Smooth muscle cell (in vitro differentiated cells): ENCODE measurements around the gene AMFR. TPM values are rescaled to one million over a fixed set of nuclear protein-coding genes. Genes with fewer than 3 reads are reported as not detected.

Source experiments
- DNase-seq: peaks from one replicate; lab custom pipeline; 2025; ENCODE audit not compliant: unreplicated experiment; lab: John Stamatoyannopoulos, UW
- H2AFZ ChIP-seq: fragments of 200-600 bp; sonication (generic); 2 replicates; pipeline ENCODE4 v1.6.0; 2016; ENCODE audit warnings: antibody characterized with exemption, low read depth, mild to moderate bottlenecking
- H3F3A ChIP-seq: fragments of 200-600 bp; sonication (generic); 2 replicates; pipeline ENCODE4 v1.6.0; 2017; ENCODE audit warnings: antibody characterized with exemption, low read depth
- H3K27ac ChIP-seq: fragments of 200-600 bp; sonication (generic); 2 replicates; pipeline ENCODE4 v1.5.1; 2016; ENCODE audit warnings: low read depth, mild to moderate bottlenecking
- H3K27me3 ChIP-seq: fragments of 200-600 bp; sonication (generic); 2 replicates; pipeline ENCODE4 v1.6.1; 2016; ENCODE audit warnings: low read depth, mild to moderate bottlenecking
- H3K36me3 ChIP-seq: fragments of 200-600 bp; sonication (generic); 2 replicates; pipeline ENCODE4 v1.5.1; 2016; ENCODE audit warnings: low read depth
- H3K4me1 ChIP-seq: fragments of 200-600 bp; sonication (generic); 2 replicates; pipeline ENCODE4 v1.5.1; 2016; ENCODE audit warnings: low read depth
- H3K4me2 ChIP-seq: fragments of 200-600 bp; sonication (generic); 2 replicates; pipeline ENCODE4 v1.6.0; 2016; ENCODE audit warnings: mild to moderate bottlenecking
- H3K4me3 ChIP-seq: fragments of 200-600 bp; sonication (generic); 2 replicates; pipeline ENCODE4 v1.5.1; 2016; ENCODE audit warnings: mild to moderate bottlenecking
- H3K79me2 ChIP-seq: fragments of 200-600 bp; sonication (generic); 2 replicates; pipeline ENCODE4 v1.6.0; 2016; ENCODE audit warnings: low read depth, mild to moderate bottlenecking
- H3K9ac ChIP-seq: fragments of 200-600 bp; sonication (generic); 2 replicates; pipeline ENCODE4 v1.6.0; 2016; ENCODE audit warnings: low read depth
- H3K9me3 ChIP-seq: fragments of 200-600 bp; sonication (generic); replicated peaks from 2 replicates; pipeline ENCODE4 v1.5.1; 2016; ENCODE audit warnings: low read depth
- H4K20me1 ChIP-seq: fragments of 200-600 bp; sonication (generic); 2 replicates; pipeline ENCODE4 v1.6.0; 2016; ENCODE audit warnings: low read depth
- CTCF ChIP-seq: fragments of 200-600 bp; sonication (generic); IDR thresholded peaks from 2 replicates; pipeline ENCODE4 v1.5.1; 2017; ENCODE audit warnings: borderline replicate concordance, mild to moderate bottlenecking, antibody characterized with exemption; ENCODE audit not compliant: insufficient read depth, poor library complexity, severe bottlenecking
- WGBS: methylation state at CpG from one replicate; pipeline ENCODE4 v1.1.7; 2016; ENCODE audit warnings: low lambda C conversion rate; 5-methylcytosine and 5-hydroxymethylcytosine counted together
- polyA plus RNA-seq: library from polyadenylated mRNA; unstranded; fragments of >200 nt; fragmentation: Nextera tagmentation; extraction: Ambion mirVana; gene quantifications from 2 replicates; pipeline ENCODE4 v1.2.1, GENCODE V29; 2016
- total RNA-seq: library from RNA; depleted of rRNA; stranded (reverse); fragments of >200 nt; gene quantifications from 2 replicates; pipeline ENCODE4 v1.2.3, GENCODE V29; 2014

AMFR gene
- total and polyA plus RNA-seq, 2 experiments from 2014 or later: 45.2 to 76.6 TPM

GRCh38 chr16:56363781-56364565, 61.4 kb downstream of the AMFR start:
- no peak for TF ChIP-seq CTCF
- Histone ChIP-seq H3K4me2 (no peak overlapping the region), H3K36me3 (no peaks in the 10 kb centered on the region), H2AFZ (no peak overlapping the region), H3K27ac (no peak overlapping the region), H3K79me2 (no peaks in the 10 kb centered on the region), H3F3A (no peaks in the 10 kb centered on the region), H3K4me1 (no peaks in the 10 kb centered on the region), H3K4me3 (no peak overlapping the region), H3K9me3 (no peaks in the 10 kb centered on the region), H3K9ac (no peak overlapping the region), H4K20me1 (no peaks in the 10 kb centered on the region), H3K27me3 (no peaks in the 10 kb centered on the region)
- WGBS: 94% methylated on average over 26 of the region's 26 CpGs
- no peak for DNase-seq

DNA sequence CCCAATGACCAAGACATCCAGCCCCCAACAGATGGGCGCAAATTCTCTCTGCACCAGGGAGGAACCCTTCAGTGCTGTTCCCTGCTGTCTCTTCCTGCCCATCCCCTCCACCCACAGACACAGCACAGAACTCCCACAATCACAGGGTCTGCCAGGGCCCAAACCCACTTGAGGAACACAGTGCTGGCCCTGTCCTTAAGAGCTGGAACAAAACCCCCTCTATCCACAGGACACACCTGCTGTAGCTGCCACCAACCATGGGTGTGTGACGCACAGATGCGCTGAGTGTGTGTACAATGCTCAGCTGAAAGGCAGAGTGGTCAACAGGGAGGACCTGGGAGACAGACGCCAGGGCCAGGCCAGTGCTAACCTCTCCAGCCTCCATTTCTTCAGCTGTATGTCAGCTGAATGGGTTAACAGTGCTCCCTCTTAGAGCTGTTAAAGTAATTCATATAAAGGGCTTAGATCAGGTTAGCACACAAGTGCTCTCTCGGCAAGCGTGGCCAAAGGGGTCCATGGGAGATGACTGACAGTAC, 62.1 kb downstream of the AMFR start:
- no peak overlapping the region for H3K27ac ChIP-seq
- no peaks in the 10 kb centered on the region for H3F3A ChIP-seq
- H3K4me2 ChIP-seq: no peak overlapping the region
- no peak for DNase-seq
- no peak overlapping the region for H2AFZ ChIP-seq
- no peak for TF ChIP-seq CTCF
- no peaks in the 10 kb centered on the region for H3K27me3 ChIP-seq
- 97% methylated on average over 5 of the region's 6 CpGs for WGBS
- H3K4me3 ChIP-seq: no peak overlapping the region
- no peaks in the 10 kb centered on the region for H3K79me2 ChIP-seq
- no peaks in the 10 kb centered on the region for H4K20me1 ChIP-seq
- H3K9me3 ChIP-seq: no peaks in the 10 kb centered on the region
- H3K9ac ChIP-seq: no peak overlapping the region
- H3K4me1 ChIP-seq: peaks cover 6% of the 10 kb centered on the region
- no peaks in the 10 kb centered on the region for H3K36me3 ChIP-seq

DNA sequence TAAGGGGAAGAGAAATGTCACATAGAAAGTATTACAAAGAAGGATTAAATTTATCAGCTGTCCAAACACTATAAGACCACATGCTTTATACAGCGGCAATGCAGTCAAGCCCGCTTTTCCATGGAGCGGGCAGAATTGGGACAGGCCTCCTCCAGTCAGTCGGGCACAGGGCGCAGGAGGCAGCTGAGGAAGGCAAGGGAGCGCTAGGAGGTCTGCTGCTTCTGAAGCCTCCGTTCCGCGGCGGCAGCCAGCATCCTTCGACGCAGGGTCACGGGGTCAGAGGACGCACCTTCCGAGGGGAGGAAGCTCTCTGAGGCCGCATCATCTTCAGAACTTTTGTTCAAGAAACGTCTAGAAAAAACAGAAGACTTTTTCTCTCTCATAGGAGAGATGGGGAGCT, 62.6 kb downstream of the AMFR start:
- H3F3A ChIP-seq: no peaks in the 10 kb centered on the region
- H3K27ac ChIP-seq: no peak overlapping the region
- no peak overlapping the region for H3K4me3 ChIP-seq
- no peak for TF ChIP-seq CTCF
- no peaks in the 10 kb centered on the region for H4K20me1 ChIP-seq
- DNase-seq: no peak
- H3K36me3 ChIP-seq: no peaks in the 10 kb centered on the region
- 96% methylated on average over 17 of the region's 17 CpGs for WGBS
- H3K4me2 ChIP-seq: no peak overlapping the region
- H3K79me2 ChIP-seq: no peaks in the 10 kb centered on the region
- H3K4me1 ChIP-seq: peaks cover 11% of the 10 kb centered on the region
- H2AFZ ChIP-seq: no peak overlapping the region
- no peak overlapping the region for H3K9ac ChIP-seq
- H3K9me3 ChIP-seq: no peaks in the 10 kb centered on the region
- no peaks in the 10 kb centered on the region for H3K27me3 ChIP-seq
